NT2/D1 (cell line): ENCODE measurements around the gene ENGASE.

Source experiments
- SUZ12 ChIP-seq: IDR thresholded peaks from 2 replicates; pipeline ENCODE4 v1.6.1; 2011; ENCODE audit not compliant: insufficient read length, insufficient read depth; ENCODE audit errors: extremely low read depth
- YY1 ChIP-seq: IDR thresholded peaks from 2 replicates; pipeline ENCODE4 v1.6.1; 2011; ENCODE audit not compliant: insufficient read length, insufficient read depth

DNA sequence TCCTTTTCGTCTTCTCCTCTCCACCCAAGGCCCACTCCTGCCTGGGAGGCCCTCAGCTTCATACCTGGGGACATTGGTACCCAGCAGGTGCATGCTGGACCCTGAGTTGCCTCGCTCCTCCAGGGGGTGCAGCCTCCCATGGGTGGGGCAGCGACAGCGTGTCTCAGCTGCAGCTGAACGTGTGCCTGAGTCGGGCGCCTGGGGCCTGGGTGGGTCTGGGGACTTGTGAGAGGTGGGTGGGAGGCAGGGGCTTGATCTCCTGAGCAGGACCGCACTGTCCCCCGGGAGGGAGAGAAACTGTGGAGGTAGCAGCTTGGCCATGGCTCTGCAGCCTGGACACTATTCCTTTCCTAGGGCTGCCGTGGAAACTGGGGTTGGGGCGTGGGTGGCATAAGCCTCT, 24.8 kb upstream of the ENGASE start:
- TF ChIP-seq SUZ12 (no peak), YY1 (no peak)
